ENCODE data around the gene DUSP12. TPM values are rescaled to one million over a fixed set of nuclear protein-coding genes. Genes with fewer than 3 reads are reported as not detected.
A peak's percentile ranks its signal among the peaks of the same experiment; 100 is the strongest.

DUSP12 gene
- total and polyA plus RNA-seq, 2 donors (not counting 3 experiments of a cell fraction or from before 2014, with no cell fraction given), result 26.8 to 31.6 TPM

DNA sequence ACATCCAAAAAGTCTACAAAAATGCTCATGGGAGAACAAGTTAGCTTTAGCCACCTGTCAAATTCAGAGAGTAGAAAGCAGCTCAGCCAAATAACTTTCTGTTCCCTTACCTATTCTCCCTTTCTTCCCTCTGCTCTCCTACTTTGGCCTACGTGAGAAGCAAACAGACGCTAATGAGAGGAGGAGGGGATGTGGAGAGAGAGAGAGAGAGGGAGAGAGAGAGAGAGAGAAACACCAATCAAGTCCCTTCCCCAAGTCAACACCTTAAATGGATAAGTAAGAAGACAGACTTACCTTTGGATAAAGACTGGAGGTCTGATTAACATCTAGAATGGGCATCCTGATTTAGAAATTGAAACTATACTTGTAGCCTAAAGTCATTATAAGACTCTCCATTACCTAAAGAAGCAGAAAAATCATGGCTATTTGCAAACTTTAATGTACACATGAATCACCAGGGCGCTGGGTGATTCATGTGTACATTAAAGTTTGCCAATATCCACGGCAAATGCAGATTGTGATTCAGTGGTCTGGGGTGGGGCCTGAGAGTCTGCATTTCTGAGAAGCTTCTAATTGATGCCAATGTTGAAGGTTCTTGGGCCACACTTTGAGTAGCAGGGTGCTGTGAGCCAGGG, 13.1 kb upstream of the DUSP12 start:
- TF ChIP-seq FOS (IDR thresholded peaks at IDR 0.05; ENCODE audit: borderline replicate concordance, insufficient read depth, low read length) (no peak), MYC (IDR thresholded peaks at IDR 0.05; ENCODE audit: low read depth, low read length) (no peak), JUN (IDR thresholded peaks at IDR 0.05; ENCODE audit: borderline replicate concordance, insufficient read depth, insufficient read length, low read depth) (no peak), EZH2 (IDR thresholded peaks at IDR 0.05; ENCODE audit: borderline replicate concordance, low read depth, low read length, severe bottlenecking) (no peak), POLR2AphosphoS5 (IDR thresholded peaks at IDR 0.05; ENCODE audit: insufficient read depth, low read depth, low read length) (no peak), GATA2 (IDR thresholded peaks at IDR 0.05; ENCODE audit: insufficient read depth, insufficient read length, low read depth, low read length) (no peak)
- TF ChIP-seq, protein P1, sequence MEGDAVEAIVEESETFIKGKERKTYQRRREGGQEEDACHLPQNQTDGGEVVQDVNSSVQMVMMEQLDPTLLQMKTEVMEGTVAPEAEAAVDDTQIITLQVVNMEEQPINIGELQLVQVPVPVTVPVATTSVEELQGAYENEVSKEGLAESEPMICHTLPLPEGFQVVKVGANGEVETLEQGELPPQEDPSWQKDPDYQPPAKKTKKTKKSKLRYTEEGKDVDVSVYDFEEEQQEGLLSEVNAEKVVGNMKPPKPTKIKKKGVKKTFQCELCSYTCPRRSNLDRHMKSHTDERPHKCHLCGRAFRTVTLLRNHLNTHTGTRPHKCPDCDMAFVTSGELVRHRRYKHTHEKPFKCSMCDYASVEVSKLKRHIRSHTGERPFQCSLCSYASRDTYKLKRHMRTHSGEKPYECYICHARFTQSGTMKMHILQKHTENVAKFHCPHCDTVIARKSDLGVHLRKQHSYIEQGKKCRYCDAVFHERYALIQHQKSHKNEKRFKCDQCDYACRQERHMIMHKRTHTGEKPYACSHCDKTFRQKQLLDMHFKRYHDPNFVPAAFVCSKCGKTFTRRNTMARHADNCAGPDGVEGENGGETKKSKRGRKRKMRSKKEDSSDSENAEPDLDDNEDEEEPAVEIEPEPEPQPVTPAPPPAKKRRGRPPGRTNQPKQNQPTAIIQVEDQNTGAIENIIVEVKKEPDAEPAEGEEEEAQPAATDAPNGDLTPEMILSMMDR (IDR thresholded peaks at IDR 0.05; ENCODE audit: extremely low read depth in 1 of 2, insufficient read depth in 1 of 2, low read depth in 1 of 2, low read length in 2 of 2), result no peak
- TF ChIP-seq, protein P2, sequence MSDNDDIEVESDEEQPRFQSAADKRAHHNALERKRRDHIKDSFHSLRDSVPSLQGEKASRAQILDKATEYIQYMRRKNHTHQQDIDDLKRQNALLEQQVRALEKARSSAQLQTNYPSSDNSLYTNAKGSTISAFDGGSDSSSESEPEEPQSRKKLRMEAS (IDR thresholded peaks at IDR 0.05; ENCODE audit: insufficient read depth, insufficient read length), result no peak
- H3K9me3 ChIP-seq (replicated peaks; ENCODE audit: control insufficient read depth, insufficient read depth, low read length), result no peaks in the 10 kb centered on the region
- no peak for FAIRE-seq
- no peak overlapping the region for H3K9ac ChIP-seq (replicated peaks; ENCODE audit: extremely low read depth, insufficient read depth, low read length)
- no peak overlapping the region for H3K4me3 ChIP-seq (replicated peaks in 1 of 3; ENCODE audit: insufficient read depth in 1 of 3, low read depth in 1 of 3, low read length in 3 of 3)
- dilution Hi-C loops (cut with MboI; ENCODE audit: extremely low pct_ligation_motif_present, low sequenced_read_pairs), result no loop called here
- H3K4me1 ChIP-seq (ENCODE audit: control insufficient read depth, extremely low read depth, insufficient read depth, low read length), result peaks cover 14% of the 10 kb centered on the region
- POLR2A ChIA-PET, result no interaction called here
- no peaks in the 10 kb centered on the region for H3K27me3 ChIP-seq (ENCODE audit: control insufficient read depth in 2 of 2, insufficient read depth in 2 of 2, low read length in 2 of 2)
- no peak overlapping the region for H3K27ac ChIP-seq (ENCODE audit: insufficient read depth, low read depth, low read length)
- no peak for DNase-seq (ENCODE audit: low read depth, low spot score)
- no peak overlapping the region for H3K4me2 ChIP-seq (ENCODE audit: insufficient read depth, low read length)
- no peaks in the 10 kb centered on the region for H3K36me3 ChIP-seq (ENCODE audit: control insufficient read depth in 2 of 2, extremely low read depth in 1 of 2, insufficient read depth in 2 of 2, low read length in 2 of 2)
- no TSS peak for BruUV-seq (replicated peaks)
- CTCF ChIA-PET, result interaction anchor here (0.9 to 7.5 kb wide), 5 partner anchors 10 to 252 kb away, joined by 3 to 102 read pairs (median 32); no protein-coding TSS in a partner anchor
- peak overlapping the region; percentile 12 for H2AFZ ChIP-seq (ENCODE audit: low read depth, low read length)
- H3K9me1 ChIP-seq (replicated peaks; ENCODE audit: control insufficient read depth, extremely low read depth, insufficient read depth, low read length), result no peaks in the 10 kb centered on the region
- intact Hi-C loops (cut with micrococcal nuclease), result no loop called here
- H4K20me1 ChIP-seq (replicated peaks; ENCODE audit: control insufficient read depth, extremely low read depth, insufficient read depth, low read length), result no peaks in the 10 kb centered on the region
- H3K79me2 ChIP-seq (ENCODE audit: control insufficient read depth, insufficient read depth, low read length), result no peaks in the 10 kb centered on the region

Data from endothelial cell of umbilical vein (primary cell).